ENCODE measurements around the gene KRTAP12-3. TPM values are rescaled to one million over a fixed set of nuclear protein-coding genes. Genes with fewer than 3 reads are reported as not detected.

KRTAP12-3 gene
- total RNA-seq, 2 experiments from 2014 or later: not detected

DNA sequence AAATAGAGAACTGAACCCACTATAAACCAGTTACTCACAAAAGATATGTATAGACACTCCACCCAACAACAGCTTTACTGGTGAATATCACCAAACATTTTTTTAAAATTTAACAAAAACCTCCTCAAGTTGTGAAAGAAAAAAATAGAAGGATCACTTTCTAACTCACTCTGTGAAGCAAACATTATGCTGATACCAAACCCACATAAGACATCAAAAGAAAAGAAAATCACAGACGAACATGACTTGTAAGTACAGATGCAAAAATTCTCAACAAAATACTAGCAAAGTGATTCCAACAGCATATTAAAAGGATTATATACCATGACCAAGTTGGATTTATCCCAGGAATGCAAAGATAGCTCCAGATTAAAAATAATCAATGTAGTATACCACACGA lies 34.0 kb downstream of the KRTAP12-3 start:
- H3K79me2 ChIP-seq (ENCODE audit: insufficient read depth, low read depth, low read length): no peaks in the 10 kb centered on the region
- H3K9me2 ChIP-seq (ENCODE audit: insufficient read depth, low read length): no peaks in the 10 kb centered on the region
- no peak overlapping the region for H2AFZ ChIP-seq (ENCODE audit: low read length)
- H3K4me3 ChIP-seq (ENCODE audit: low read depth, low read length, poor library complexity, severe bottlenecking): no peak overlapping the region
- BruUV-seq (replicated peaks): no TSS peak
- H3K4me2 ChIP-seq (ENCODE audit: low read length): no peak overlapping the region
- no peaks in the 10 kb centered on the region for H3K36me3 ChIP-seq (ENCODE audit: insufficient read depth, low read length)
- no peaks in the 10 kb centered on the region for H4K20me1 ChIP-seq (ENCODE audit: insufficient read depth, low read length)
- intact Hi-C loops (cut with micrococcal nuclease; ENCODE audit: unreplicated experiment): no loop called here
- POLR2A ChIA-PET: interaction anchor here (0.6 kb wide), 1 partner anchor 869 kb away, joined by 5 read pairs; no protein-coding TSS in a partner anchor
- no peak for TF ChIP-seq EZH2phosphoT487 (IDR thresholded peaks at IDR 0.05; ENCODE audit: borderline replicate concordance, low read depth, low read length)
- TF ChIP-seq, protein P1, sequence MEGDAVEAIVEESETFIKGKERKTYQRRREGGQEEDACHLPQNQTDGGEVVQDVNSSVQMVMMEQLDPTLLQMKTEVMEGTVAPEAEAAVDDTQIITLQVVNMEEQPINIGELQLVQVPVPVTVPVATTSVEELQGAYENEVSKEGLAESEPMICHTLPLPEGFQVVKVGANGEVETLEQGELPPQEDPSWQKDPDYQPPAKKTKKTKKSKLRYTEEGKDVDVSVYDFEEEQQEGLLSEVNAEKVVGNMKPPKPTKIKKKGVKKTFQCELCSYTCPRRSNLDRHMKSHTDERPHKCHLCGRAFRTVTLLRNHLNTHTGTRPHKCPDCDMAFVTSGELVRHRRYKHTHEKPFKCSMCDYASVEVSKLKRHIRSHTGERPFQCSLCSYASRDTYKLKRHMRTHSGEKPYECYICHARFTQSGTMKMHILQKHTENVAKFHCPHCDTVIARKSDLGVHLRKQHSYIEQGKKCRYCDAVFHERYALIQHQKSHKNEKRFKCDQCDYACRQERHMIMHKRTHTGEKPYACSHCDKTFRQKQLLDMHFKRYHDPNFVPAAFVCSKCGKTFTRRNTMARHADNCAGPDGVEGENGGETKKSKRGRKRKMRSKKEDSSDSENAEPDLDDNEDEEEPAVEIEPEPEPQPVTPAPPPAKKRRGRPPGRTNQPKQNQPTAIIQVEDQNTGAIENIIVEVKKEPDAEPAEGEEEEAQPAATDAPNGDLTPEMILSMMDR (conservative IDR thresholded peaks at IDR 0.05; ENCODE audit: low read length): no peak
- CTCF ChIA-PET (ENCODE audit: unreplicated experiment): no interaction called here
- H3K4me1 ChIP-seq (ENCODE audit: insufficient read depth, low read length, poor library complexity, severe bottlenecking): no peaks in the 10 kb centered on the region
- 0 out of 2 replicates have a peak, but pooled peaks cover 4% of the 10 kb centered on the region for H3K9me3 ChIP-seq (ENCODE audit: low read length)
- no peak for DNase-seq (ENCODE audit: low spot score)
- H3K27ac ChIP-seq (ENCODE audit: low read depth, low read length, poor library complexity, severe bottlenecking): no peak overlapping the region

DNA sequence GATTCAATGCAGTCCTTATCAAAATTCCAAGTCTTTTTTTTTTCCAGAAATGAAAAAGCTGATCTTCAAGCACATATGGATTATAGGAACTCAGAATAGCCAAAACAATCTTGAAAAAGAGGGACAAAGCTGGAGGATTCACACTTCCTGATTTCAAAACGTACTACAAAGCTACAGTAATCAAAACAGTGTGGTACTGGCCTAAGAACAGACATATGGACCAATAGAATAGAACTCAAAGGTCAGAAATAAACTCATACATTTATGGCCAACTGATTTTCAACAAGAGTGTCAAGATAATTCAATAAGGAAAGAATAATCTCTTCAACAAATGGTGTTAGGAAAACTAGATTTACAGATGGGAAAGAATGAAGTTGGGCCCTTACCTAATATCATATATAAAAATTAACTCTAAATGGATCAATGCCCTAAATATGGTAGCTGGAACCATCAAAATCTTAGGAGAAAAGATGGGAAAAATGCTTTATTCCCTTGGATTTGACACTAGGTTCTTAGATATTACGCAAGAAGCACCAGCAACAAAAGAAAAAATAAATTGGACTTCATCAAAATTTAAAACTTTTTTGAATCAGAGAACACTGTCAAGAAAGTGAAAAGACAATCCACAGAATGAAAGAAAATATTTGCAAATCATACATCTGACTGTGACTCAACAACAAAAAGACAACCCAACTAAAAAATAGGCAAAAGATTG lies 35.2 kb downstream of the KRTAP12-3 start:
- no peaks in the 10 kb centered on the region for H4K20me1 ChIP-seq (ENCODE audit: insufficient read depth, low read length)
- no TSS peak for BruUV-seq (replicated peaks)
- no peak for DNase-seq (ENCODE audit: low spot score)
- no peak overlapping the region for H2AFZ ChIP-seq (ENCODE audit: low read length)
- H3K4me2 ChIP-seq (ENCODE audit: low read length): no peak overlapping the region
- no peaks in the 10 kb centered on the region for H3K36me3 ChIP-seq (ENCODE audit: insufficient read depth, low read length)
- intact Hi-C loops (cut with micrococcal nuclease; ENCODE audit: unreplicated experiment): no loop called here
- TF ChIP-seq, protein P1 (conservative IDR thresholded peaks at IDR 0.05; ENCODE audit: low read length): no peak
- no peak for TF ChIP-seq EZH2phosphoT487 (IDR thresholded peaks at IDR 0.05; ENCODE audit: borderline replicate concordance, low read depth, low read length)
- ChIA-PET POLR2A (interaction anchor here (0.6 kb wide), 1 partner anchor 474 kb away, joined by 3 read pairs; no protein-coding TSS in a partner anchor), CTCF (ENCODE audit: unreplicated experiment) (no interaction called here)
- H3K9me2 ChIP-seq (ENCODE audit: insufficient read depth, low read length): no peaks in the 10 kb centered on the region
- no peak overlapping the region for H3K27ac ChIP-seq (ENCODE audit: low read depth, low read length, poor library complexity, severe bottlenecking)
- no peak overlapping the region for H3K4me3 ChIP-seq (ENCODE audit: low read depth, low read length, poor library complexity, severe bottlenecking)
- 0 out of 2 replicates have a peak, but pooled peaks cover 4% of the 10 kb centered on the region for H3K9me3 ChIP-seq (ENCODE audit: low read length)
- no peaks in the 10 kb centered on the region for H3K79me2 ChIP-seq (ENCODE audit: insufficient read depth, low read depth, low read length)
- H3K4me1 ChIP-seq (ENCODE audit: insufficient read depth, low read length, poor library complexity, severe bottlenecking): no peaks in the 10 kb centered on the region

DNA sequence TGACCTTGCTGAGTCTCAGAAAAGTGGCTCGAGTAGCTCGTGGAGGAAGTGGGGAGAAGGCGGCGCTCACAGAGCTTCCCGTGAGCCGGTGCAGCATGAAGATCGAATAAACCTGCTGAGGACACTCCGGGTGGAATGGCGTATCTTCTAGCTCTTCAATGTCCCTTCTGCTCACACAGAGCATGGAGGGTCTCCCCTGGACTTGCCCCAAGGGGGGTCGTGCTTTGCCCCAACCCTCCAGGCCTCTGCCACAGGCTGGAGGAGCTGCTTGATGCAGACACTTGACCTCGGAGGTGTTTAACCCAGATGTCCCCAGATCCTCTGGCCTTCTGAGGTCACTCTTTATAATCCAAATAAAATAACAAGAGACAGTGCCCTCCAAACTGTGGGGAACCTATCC lies 37.0 kb downstream of the KRTAP12-3 start:
- Histone ChIP-seq H3K36me3 (ENCODE audit: insufficient read depth, low read length) (no peaks in the 10 kb centered on the region), H3K9me2 (ENCODE audit: insufficient read depth, low read length) (no peaks in the 10 kb centered on the region), H3K4me2 (ENCODE audit: low read length) (no peak overlapping the region), H3K79me2 (ENCODE audit: insufficient read depth, low read depth, low read length) (no peaks in the 10 kb centered on the region), H2AFZ (ENCODE audit: low read length) (no peak overlapping the region), H3K4me1 (ENCODE audit: insufficient read depth, low read length, poor library complexity, severe bottlenecking) (no peaks in the 10 kb centered on the region), H4K20me1 (ENCODE audit: insufficient read depth, low read length) (no peaks in the 10 kb centered on the region), H3K27ac (ENCODE audit: low read depth, low read length, poor library complexity, severe bottlenecking) (no peak overlapping the region), H3K9me3 (ENCODE audit: low read length) (0 out of 2 replicates have a peak, but pooled peaks cover 4% of the 10 kb centered on the region), H3K4me3 (ENCODE audit: low read depth, low read length, poor library complexity, severe bottlenecking) (no peak overlapping the region)
- TF ChIP-seq EZH2phosphoT487 (IDR thresholded peaks at IDR 0.05; ENCODE audit: borderline replicate concordance, low read depth, low read length): no peak
- TF ChIP-seq, protein P1 (conservative IDR thresholded peaks at IDR 0.05; ENCODE audit: low read length): no peak
- intact Hi-C loops (cut with micrococcal nuclease; ENCODE audit: unreplicated experiment): no loop called here
- no TSS peak for BruUV-seq (replicated peaks)
- ChIA-PET POLR2A (no interaction called here), CTCF (ENCODE audit: unreplicated experiment) (no interaction called here)
- DNase-seq (ENCODE audit: low spot score): no peak

All from OCI-LY7 (cell line).